Posterior cingulate gyrus (tissue), 11 donors: ENCODE results near the gene CFL2.
"Not testable (repeated sequence)": the region's sequence is repeated elsewhere in the genome, so short reads cannot be mapped to it uniquely, and the experiment has no call there.

Experiments
- DNase-seq, 10 donors: peaks; one replicate each; pipeline versions ENCODE4 v3.0.0 to v3.0.0-alpha.2; 2020 to 2021; ENCODE audit warnings: mixed read lengths in 3 of 10
- intact Hi-C: fragments of 100-400 bp; cut with DNase I; formaldehyde crosslinking; loops from one replicate; pipeline ENCODE4 v1.15.1; 2023

CFL2 gene

DNA sequence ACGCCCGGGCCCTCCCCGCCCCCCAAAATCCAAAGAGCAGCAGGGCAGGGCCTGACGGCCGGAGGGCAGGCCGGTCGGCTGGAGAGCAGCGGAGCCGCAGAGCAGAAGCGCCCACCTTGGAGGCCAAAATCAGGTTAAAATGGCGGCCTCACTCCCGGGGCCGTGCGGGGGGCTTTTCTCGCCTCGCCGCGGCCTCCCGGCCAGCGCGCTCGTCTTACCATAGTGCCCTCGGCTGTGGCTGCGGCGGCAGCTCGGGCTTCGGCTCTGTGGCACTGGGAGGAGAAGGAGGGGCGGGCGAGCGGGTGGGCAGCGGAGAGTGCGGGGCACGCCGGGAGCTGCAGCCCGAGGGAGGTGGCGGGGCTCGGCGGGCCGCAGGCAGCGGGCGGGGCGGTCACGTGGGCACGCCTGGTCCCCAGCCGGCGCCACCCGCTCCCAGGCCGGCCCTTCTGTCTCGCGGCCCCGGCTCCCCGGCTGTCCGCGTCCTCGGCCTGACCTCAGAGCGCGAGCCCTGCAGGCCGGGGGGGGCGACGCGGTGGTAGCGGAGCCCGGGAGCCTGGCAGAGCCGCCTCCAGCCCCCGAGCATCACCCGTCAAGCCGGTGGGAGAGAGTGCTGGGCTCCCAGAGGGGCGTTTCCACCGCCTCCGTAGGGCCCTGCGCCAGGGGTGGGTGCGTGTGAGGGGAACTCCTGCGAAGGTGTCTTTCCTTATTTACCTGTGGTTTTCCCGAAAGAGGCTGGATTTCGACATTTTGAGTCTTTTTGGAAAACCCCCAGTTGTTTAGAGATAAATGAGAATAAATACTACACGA lies at the start of gene CFL2:
Gene CFL2, minus strand, starts transcription at position 274 of the 807 bp plus-strand sequence. Its CDS starts 53 bp downstream, at position 221.
- intact Hi-C loops: loop anchor here (2.0 kb wide), 1 partner anchor 38 kb away; no protein-coding TSS in a partner anchor
- DNase-seq: peak; percentile 86 to 99 (median 91)

DNA sequence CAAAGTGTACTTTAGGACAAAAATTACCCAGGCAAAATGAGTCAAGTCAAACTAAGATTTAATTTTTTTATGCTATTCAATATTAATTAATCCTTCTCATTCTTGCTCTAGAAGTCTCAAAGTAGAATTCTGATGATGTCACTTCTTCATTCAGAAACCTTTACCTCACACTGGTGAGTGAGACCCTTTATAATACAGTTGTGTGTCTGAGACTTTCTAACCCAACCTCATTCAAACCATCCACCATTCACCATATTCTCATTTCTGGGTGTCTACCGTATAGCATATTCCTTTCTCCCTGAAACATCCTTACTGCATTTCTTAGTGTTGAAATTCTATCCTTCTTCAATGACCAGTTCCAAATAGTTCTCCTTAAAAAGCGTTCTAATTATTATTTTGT lies 40.8 kb upstream of the CFL2 start:
- DNase-seq: no peak
- intact Hi-C loops: no loop called here

DNA sequence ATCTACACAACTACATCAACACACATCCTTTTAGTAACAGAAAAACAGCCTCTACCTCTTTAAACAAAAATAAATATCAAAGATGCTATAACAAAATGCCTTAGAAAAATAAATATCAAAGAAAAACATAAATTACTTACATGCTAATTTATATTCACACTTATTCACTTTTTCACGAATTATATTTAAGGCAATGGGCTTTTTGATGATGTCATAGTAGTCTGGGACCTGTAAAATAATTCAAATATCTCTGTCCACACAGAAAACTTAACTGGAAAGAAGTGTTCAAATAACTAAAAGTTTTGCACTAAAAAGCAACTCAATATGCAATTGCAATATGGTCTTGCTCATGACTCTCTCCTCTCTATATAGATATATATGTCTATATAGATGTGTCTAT lies 40.3 kb upstream of the CFL2 start:
- intact Hi-C loops: no loop called here
- no peak for DNase-seq

DNA sequence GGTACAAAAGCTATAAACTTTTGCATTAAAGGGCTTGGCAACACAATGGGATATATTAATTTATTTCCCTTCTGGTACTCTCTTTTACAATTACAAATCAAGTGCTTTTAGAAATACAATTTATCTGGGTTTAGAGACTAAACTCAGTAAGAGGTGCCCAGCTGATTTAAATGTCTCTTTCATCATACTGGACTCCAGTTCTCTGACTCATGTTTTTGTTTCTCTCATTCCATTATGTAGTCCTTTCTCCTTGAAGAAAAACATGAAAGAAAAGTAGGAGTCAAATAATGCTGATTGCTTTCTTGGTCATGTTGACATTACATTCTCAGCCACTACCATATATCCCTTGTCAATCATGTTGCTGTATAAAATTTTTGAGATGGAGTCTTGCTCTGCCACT lies 36.3 kb upstream of the CFL2 start:
- DNase-seq: no peak
- intact Hi-C loops: no loop called here

DNA sequence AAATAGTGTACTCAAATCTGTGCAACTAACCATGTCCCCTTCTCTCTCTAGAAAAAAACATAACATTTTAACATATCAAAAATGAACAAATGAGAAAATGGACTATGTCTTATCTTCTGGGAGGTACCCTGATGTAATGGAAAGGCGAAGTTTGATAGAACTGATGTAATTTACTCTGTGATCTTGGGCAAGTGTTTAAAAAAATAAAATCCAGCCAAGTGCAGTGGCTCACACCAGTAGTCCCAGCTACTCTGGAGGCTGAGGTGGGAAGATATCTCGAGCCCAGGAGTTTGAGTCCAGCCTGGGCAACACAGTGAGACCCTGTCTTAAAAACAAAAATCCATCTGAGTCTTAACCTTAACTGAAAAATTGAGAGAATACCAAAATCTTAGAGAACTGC lies 35.8 kb upstream of the CFL2 start:
- intact Hi-C loops: no loop called here
- no peak for DNase-seq

DNA sequence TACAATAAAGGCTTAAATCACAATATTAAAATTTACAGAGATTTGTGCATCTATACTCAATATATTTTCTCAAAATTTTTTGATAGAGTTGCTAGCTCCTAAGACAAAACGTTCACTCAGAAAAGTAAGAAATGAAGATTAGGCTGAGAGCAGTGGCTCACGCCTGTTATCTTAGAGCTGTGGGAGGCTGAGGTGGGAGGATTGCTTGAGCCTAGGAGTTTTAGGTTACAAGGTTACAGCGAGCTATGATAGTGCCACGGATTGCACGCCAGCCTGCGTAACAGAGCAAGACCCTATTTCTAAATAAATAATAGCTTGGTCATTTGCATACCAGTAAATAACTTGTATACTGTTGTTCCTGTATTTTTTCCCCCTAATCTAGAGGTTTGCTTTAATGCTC lies 35.0 kb upstream of the CFL2 start:
- no peak for DNase-seq
- intact Hi-C loops: no loop called here

DNA sequence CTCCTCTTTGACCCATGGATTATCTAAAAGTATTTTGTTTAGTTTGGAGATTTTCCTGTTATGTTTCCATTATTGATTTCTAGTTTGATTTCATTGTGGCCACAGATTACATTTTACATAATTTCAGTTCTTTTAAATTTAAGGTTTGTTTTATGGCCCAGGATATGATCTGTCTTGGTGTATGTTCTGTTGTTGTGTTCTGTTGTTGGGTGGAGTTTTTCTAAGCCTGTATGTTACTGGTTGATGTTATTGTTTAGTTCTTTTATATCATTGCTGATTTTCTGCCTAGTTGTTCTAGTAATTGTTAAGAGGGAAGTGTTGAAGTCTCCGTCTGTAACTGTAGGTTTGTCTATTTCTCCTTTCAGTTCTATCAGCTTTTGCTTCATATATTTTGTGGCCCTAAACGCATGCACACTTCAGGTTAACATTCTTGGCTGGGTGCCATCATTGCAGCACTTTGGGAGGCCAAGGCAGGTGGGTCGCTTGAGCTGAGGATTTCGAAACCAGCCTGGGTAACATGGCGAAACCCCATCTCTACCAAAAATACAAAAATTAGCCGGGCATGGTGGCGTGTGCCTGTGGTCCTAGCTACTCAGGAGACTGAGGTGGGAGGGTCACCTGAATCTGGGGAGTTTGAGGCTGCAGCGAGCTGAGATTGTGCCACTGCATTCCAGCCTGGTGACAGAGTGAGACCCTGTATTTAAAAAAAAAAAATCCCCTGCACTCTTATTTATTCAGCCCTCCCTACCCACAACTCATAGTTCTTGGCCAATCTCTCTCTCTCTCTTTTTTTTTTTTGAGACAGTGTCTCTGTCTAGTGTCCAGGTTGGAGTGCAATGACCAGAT lies 28.1 kb upstream of the CFL2 start:
- no peak for DNase-seq
- intact Hi-C loops: no loop called here

DNA sequence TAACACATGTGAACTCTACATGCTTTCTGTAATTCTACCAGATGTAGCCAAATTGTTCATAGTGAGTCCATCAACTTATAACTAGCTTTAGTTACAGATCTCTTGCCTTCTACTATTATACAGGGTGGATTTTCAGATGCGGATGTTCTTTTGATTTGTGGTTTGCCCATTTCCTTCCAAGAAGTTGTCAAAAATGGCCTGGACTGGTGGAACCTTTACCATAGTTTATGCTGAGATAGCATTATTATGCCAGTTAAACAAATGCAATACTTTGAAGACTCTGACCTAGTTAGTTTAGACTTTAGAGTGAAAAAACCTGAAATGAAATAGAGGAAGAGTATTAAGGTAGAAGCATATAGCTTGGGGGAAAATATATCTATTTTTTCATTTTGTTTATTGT lies 27.4 kb upstream of the CFL2 start:
- no peak for DNase-seq
- intact Hi-C loops: no loop called here

DNA sequence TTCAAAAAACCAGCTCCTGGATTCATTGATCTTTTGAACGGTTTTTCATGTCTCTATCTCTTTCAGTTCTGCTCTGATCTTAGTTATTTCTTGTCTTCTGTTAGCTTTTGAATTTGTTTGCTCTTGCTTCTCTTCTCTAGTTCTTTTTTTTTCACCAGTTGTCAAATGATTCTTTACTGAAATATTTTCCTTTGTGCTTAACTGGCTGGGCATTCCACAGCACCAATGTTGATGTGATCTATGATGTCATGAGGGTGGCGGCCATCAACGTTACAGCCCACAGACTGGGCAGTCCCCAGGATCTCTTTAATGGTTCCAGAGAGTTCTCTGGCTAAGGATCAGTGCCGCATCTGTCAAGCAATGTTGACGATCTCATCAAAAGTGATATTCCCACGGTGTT lies 25.7 kb upstream of the CFL2 start:
- intact Hi-C loops: not testable (repeated sequence)

DNA sequence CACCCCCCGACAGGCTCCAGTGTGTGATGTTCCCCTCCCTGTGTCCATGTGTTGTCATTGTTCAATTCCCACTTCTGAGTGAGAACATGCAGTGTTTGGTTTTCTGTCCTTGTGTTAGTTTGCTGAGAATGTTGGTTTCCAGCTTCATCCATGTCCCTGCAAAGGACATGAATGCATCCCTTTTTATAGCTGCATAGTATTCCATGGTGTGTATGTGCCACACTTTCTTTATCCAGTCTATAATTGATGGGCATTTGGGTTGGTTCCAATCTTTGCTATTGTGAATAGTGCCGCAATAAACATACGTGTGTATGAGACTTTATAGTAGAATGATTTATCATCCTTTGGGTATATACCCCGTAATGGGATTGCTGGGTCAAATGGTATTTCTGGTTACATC lies 22.7 kb upstream of the CFL2 start:
- intact Hi-C loops: not testable (repeated sequence)

More for the DNA sequence above, 25.7 kb upstream of the CFL2 start:
- not testable (repeated sequence) for DNase-seq

DNA sequence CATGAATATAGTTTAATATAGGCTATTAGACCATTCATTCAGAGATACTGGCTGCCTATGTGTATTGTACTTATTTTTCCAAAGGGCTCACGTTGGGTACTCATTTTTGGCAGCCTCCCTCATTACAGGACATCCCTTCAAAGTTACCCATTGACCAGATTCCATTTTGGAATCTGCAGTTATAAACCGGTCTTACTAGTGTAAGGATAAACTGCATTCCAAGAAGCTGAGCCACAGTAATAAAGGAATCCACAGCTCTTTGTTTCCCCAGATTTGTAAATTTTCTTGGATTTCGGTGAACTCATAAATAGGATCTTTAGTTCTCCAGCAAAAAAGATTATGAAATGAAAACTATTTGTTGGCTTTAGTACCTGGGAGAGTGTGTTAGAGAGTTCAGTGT lies 18.9 kb upstream of the CFL2 start:
- intact Hi-C loops: no loop called here

More for the DNA sequence above, 22.7 kb upstream of the CFL2 start:
- DNase-seq: not testable (repeated sequence)

DNA sequence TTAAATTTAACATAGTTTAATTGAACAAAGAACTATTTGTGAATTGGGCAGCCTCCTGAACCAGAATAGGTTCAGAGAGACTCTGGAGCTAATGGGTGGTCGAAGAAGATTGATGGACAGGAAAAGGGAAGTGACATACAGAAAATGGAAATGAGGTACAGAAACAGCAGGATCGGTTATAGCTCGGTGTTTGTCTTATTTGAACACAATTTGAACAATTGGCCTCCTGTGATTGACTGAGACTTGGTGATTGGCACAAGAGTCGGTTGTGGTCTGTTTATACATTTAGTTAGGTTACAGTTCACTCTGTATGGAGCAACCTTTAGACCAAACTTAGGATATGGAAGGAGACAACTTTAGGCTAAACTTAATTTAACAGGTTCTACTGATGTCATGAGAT lies 18.4 kb upstream of the CFL2 start:
- intact Hi-C loops: no loop called here
- no peak for DNase-seq

More for the DNA sequence above, 18.9 kb upstream of the CFL2 start:
- DNase-seq: no peak

DNA sequence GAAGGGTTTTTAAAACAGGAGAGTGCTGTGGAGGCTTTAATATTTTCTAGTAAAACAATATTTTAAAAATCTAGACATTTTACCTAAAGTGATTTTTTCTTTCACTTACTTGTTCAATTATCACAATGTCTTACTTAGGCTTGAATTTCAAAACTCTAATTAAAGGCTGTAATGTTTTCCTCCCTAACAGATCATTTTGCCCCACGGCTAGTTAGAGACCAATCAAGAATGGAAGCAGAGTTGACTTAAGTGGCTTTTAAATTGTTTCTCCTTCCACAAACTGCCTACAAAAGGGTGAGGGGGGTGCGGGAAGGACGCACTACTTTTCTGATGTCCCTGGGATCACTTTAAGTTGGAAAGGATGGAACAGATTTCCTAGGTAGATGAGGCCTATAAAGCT lies 9.5 kb upstream of the CFL2 start:
- no peak for DNase-seq
- intact Hi-C loops: loop anchor here (1.0 to 5.0 kb wide), 2 partner anchors 52 to 148 kb away; no protein-coding TSS in a partner anchor

DNA sequence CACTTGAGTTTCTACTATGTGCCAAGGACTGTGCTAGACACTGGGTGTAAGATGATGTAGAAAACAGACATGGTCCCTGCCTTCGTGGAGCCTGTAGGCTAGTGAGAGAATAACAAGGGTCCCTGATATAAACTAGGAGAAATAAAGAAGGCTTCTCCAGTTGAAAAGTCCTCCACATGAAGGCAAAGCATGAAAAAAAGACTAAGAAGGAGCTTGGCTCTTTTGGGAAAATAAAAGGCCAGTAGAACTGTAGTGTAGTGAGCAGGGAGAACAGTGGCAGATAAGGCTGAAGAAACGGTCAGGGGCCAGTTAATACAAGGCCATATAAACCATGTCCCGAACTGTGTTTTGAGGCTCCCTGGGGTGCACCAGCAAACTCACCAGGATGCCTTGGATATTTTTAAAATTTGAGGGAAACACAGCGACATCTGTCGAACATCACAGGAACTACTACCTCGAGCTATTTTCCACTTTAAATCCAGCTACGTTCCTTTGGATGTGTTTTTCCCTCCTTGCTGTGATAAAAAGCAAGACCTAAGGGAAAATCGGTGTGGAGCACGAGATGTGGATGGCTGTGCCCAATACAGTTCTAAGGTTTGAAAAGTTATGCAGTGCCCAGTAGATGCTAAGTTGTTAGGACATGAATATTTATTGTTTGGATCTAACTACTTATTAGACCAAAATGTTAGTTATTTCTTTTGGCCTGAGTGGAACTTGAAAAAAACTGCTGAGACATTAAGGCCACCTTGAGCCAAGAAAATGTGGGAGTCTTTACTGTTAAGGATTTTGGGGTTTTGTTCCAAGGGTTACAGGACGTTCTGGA lies 8.5 kb upstream of the CFL2 start:
- DNase-seq: peak in 4 of 10 donors; percentile 25 to 48 (median 44)
- intact Hi-C loops: loop anchor here (1.0 to 5.0 kb wide), 2 partner anchors 51 to 149 kb away; no protein-coding TSS in a partner anchor

DNA sequence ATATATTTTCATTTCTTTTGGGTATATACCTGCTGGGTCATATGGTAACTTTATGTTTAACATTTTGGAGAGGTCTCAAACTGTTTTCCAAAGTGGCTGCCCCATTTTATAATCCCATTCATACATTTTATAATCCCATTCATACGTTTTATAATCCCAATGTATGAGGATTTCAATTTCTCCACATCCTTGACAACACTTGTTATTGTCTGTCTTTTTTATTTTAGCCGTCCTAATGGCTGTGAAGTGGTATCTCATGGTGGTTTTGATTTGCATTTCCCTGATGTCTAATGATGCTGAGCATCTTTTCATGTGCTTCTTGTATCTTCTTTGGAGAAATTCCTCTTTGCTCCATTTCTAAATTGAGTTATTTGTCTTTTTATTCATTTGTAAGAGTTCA lies 6.7 kb upstream of the CFL2 start:
- intact Hi-C loops: loop anchor here (5.0 kb wide), 1 partner anchor 151 kb away; no protein-coding TSS in a partner anchor

DNA sequence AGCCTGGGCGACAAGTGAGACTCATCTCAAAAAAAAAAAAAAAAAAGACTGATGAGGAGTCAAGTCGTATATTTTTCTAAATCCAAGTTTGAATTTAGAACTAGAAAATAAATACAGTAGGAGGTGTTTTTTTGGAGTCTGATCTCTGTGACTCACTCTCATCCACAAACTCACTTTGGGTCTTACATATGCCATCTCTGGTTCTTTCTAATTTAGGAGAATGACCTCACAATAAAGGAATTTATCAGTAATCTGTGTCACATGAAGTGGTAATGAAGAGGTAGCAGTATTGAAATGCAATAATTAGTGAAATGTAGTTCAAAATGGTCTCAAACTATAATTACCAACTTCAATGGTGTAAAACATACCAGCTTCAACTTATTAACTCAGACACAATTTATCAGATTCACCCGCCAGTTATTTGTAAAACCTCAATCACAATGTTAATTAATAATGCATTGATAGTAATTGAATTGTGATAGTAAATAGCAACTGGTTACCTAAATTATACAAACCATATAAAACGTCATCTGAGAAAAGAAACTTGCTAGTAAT lies 4.4 kb upstream of the CFL2 start:
- no peak for DNase-seq
- intact Hi-C loops: no loop called here

More for the DNA sequence above, 6.7 kb upstream of the CFL2 start:
- DNase-seq: no peak

DNA sequence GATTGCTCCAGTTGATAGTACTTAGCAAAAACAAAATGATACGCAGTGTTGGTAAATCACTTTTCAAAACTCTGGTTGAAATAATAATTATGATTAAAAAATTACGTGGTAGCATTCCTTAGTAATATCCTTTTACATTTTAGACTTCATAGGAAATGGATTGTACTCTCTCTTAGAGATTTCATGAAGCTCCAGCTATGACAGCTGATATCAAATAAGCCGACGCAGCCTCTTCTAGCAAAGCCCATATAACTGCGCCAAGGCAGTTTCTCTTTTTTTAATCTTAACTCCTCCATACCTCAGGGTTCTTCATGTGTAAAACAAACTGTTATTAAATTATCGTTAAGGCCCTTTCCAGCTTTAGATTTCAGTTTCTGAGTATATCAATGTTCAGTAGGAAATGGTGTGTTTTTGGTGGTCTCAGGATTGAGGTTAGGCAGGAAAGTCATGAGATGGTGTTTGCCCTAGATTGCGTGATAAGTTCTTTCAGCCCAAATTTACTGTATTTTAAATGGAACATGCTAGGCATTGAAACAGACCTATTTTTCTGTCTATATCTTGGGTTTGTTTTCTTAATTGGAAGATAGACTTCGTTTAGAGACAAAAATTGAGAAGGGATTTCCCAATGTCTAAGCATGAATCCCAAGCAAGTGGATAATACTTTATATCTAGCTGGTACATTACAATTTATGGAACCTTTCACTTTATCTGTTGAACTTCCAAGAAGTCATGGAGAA lies 902 bp upstream of the CFL2 start:
- no peak for DNase-seq
- intact Hi-C loops: loop anchor here (2.0 kb wide), 1 partner anchor 38 kb away; no protein-coding TSS in a partner anchor

DNA sequence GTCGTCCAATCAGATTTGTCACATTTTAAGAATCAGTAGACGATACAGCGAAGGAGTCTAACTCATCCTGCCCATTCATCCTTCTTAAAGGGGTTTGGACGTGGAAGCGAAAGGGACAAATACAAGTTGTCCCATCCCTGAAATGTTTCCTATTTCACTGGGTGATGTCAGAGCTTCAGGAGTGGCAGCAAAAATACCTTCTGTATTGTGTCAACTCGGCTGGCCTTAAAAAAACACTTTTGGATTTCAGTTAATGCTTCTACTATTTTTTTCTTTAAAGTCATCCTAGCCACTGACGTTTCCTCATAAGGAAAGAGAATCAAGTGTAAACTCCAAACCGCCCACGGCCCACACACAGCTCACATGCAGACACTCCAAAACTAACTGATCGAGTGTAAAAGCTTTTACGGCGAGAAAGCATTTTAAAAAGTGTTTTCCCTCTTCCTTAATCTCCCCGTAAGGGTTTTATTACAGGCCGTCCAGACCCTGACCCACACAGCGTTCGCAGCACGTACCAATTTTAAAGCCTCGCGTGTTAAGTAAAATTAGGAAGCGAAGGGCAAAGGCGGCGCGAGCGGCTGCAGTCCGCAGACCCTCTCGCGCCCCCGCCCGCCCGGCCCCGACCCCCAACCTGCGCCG lies 593 bp downstream of the CFL2 start:
- DNase-seq: peak in 2 of 10 donors; percentile 16 to 17
- intact Hi-C loops: loop anchor here (2.0 kb wide), 1 partner anchor 37 kb away; no protein-coding TSS in a partner anchor
